Adrenal gland (tissue), 12 donors: ENCODE measurements around the gene NOX3. TPM values are rescaled to one million over a fixed set of nuclear protein-coding genes. Genes with fewer than 3 reads are reported as not detected.

Experiments
- DNase-seq, 7 donors: peaks; one replicate each; pipeline ENCODE4 v3.0.0-alpha.2; 2019 to 2020
- H3K27ac ChIP-seq, 5 donors: fragments of 200-600 bp; sonication (generic) in 4 of 5; 1 replicate in 3 of 5; 2 replicates in 2 of 5; pipeline versions ENCODE4 v1.5.1 to v1.8.0; 2016 to 2020; ENCODE audit warnings: mild to moderate bottlenecking in 1 of 5
- H3K27me3 ChIP-seq: fragments of 200-600 bp; 2 replicates; pipeline ENCODE4 v1.8.0; 2021
- H3K36me3 ChIP-seq, 2 donors: fragments of 200-600 bp; replicated peaks in 1 of 2; 1 replicate in 1 of 2; 2 replicates in 1 of 2; pipeline versions ENCODE4 v1.5.1 to v1.8.0; 2018 to 2022
- H3K4me1 ChIP-seq, 2 donors: fragments of 200-600 bp; replicated peaks in 1 of 2; 1 replicate in 1 of 2; 2 replicates in 1 of 2; pipeline versions ENCODE4 v1.5.1 to v1.8.0; 2018 to 2021
- H3K4me3 ChIP-seq, 4 donors: fragments of 200-600 bp; sonication (generic) in 3 of 4; one replicate each; pipeline ENCODE4 v1.5.1; 2016 to 2018
- H3K9me3 ChIP-seq, 3 donors: fragments of 200-600 bp; sonication (generic) in 1 of 3; replicated peaks in 1 of 3; 1 replicate in 2 of 3; 2 replicates in 1 of 3; pipeline versions ENCODE4 v1.5.1 to v1.8.0; 2016 to 2021
- CTCF ChIP-seq, 6 experiments: fragments of 450-650 bp in 4 of 6; fragments of 200-600 bp in 2 of 6; sonication (generic) in 1 of 6; IDR thresholded peaks; 1 replicate in 5 of 6; 2 replicates in 1 of 6; pipeline versions ENCODE4 v1.5.1 to v1.8.0; 2016 to 2021; ENCODE audit warnings: antibody characterized with exemption in 6 of 6, mild to moderate bottlenecking in 2 of 6, moderate library complexity in 1 of 6
- POLR2A ChIP-seq, 2 donors: fragments of 450-650 bp; IDR thresholded peaks; one replicate each; pipeline ENCODE4 v1.6.1; 2017; ENCODE audit warnings: antibody characterized with exemption in 2 of 2, mild to moderate bottlenecking in 2 of 2, moderate library complexity in 1 of 2
- WGBS, 4 donors: extraction: QIAGEN DNeasy Blood & Tissue Kit in 2 of 4; methylation state at CpG; one replicate each; pipeline versions ENCODE4 v1.1.5 to v1.1.7; 2013 to 2017; 5-methylcytosine and 5-hydroxymethylcytosine counted together
- intact Hi-C, 2 donors: fragments of 100-400 bp; cut with DNase I; formaldehyde crosslinking; loops; one replicate each; pipeline versions ENCODE4 v1.14.1 to v1.15.0; 2022 to 2023
- polyA plus RNA-seq, 3 donors: library from polyadenylated mRNA; stranded (reverse); fragments of 200-250 nt in 2 of 3; fragments of 350-450 nt in 1 of 3; fragmentation: Illumina TruSeq in 1 of 3; extraction: RNeasy Lipid Tissue Mini Kit (QIAGEN cat#74804) in 1 of 3; gene quantifications; one replicate each; pipeline ENCODE4 v1.2.3, GENCODE V29; 2013 to 2014
- total RNA-seq, 9 donors: library from RNA; depleted of rRNA in 4 of 9; stranded (reverse); fragments of >200 nt in 4 of 9; fragments of 120-200 nt in 1 of 9; fragmentation: NEBNext Ultra II Directional in 1 of 9; extraction: Animal tissue kit (Norgen Biotek cat#: 25700) in 1 of 9; gene quantifications; one replicate each; pipeline versions ENCODE4 v1.1.0 to v1.2.4, GENCODE V29; 2013 to 2023
- donor health status: healthy with polysubstance abuse.
- donor health status: Bipolar disorder and iron deficiency.
- donor health status: DM: yes; HTN: yes; CAD: no.
- donor health status: DM: no; HTN: no; CAD: no.
- donor health status: DM: no; HTN: no; CAD: no.
- donor health status: DM: yes; HTN: yes; CAD: no.

Gene NOX3
- total and polyA plus RNA-seq, 12 donors = 0.11 to 0.24 TPM; not detected in 10

GRCh38 chr6:155440398-155441111 is 15.1 kb downstream of the NOX3 start:
- peaks cover 14% of the 10 kb centered on the region in 2 donors for H3K4me1 ChIP-seq
- TF ChIP-seq POLR2A (IDR thresholded peaks at IDR 0.05) (no peak), CTCF (IDR thresholded peaks at IDR 0.05) (no peak)
- 73 to 85% (median 80%) methylated on average over 6 of the region's 6 CpGs for WGBS, 4 donors
- H3K9me3 ChIP-seq = no peaks in the 10 kb centered on the region
- intact Hi-C loops = no loop called here
- no peak overlapping the region for H3K4me3 ChIP-seq
- H3K36me3 ChIP-seq = no peaks in the 10 kb centered on the region
- no peak overlapping the region for H3K27ac ChIP-seq
- no peaks in the 10 kb centered on the region for H3K27me3 ChIP-seq
- DNase-seq = no peak

- no peak for DNase-seq
- Histone ChIP-seq H3K27me3 (no peaks in the 10 kb centered on the region), H3K36me3 (no peaks in the 10 kb centered on the region), H3K27ac (no peak overlapping the region), H3K4me1 (peaks cover 14% of the 10 kb centered on the region in 2 donors), H3K9me3 (no peaks in the 10 kb centered on the region), H3K4me3 (no peak overlapping the region)
- intact Hi-C loops = no loop called here
- no peak for TF ChIP-seq CTCF (IDR thresholded peaks at IDR 0.05)
- TF ChIP-seq POLR2A (IDR thresholded peaks at IDR 0.05) = no peak
- WGBS, 4 donors = 88 to 96% (median 89%) methylated on average over 3 of the region's 3 CpGs
Measured at GRCh38 chr6:155439376-155439775, 16.3 kb downstream of the NOX3 start.

GRCh38 chr6:155436981-155437749 is 18.5 kb downstream of the NOX3 start:
- Histone ChIP-seq H3K27ac (no peak overlapping the region), H3K36me3 (no peaks in the 10 kb centered on the region), H3K27me3 (no peaks in the 10 kb centered on the region), H3K4me1 (peaks cover 14% of the 10 kb centered on the region in 2 donors), H3K9me3 (no peaks in the 10 kb centered on the region), H3K4me3 (no peak overlapping the region)
- WGBS, 4 donors = 53 to 63% (median 60%) methylated on average over 5 of the region's 5 CpGs
- intact Hi-C loops = no loop called here
- DNase-seq = peak; percentile 77 to 88 (median 80)
- TF ChIP-seq POLR2A (IDR thresholded peaks at IDR 0.05) (no peak), CTCF (IDR thresholded peaks at IDR 0.05) (no peak)

GRCh38 chr6:155434829-155435423 is 20.7 kb downstream of the NOX3 start:
- Histone ChIP-seq H3K4me1 (peaks cover 14% of the 10 kb centered on the region in 2 donors), H3K36me3 (no peaks in the 10 kb centered on the region), H3K27me3 (no peaks in the 10 kb centered on the region), H3K4me3 (no peak overlapping the region), H3K27ac (no peak overlapping the region), H3K9me3 (no peaks in the 10 kb centered on the region)
- WGBS, 4 donors = 93 to 97% (median 95%) methylated on average over 13 of the region's 13 CpGs
- intact Hi-C loops = no loop called here
- TF ChIP-seq CTCF (IDR thresholded peaks at IDR 0.05) (no peak), POLR2A (IDR thresholded peaks at IDR 0.05) (no peak)
- no peak for DNase-seq
